Activated naive CD4-positive, alpha-beta T cell treated with anti-CD3 and anti-CD28 coated beads, Interleukin-2, amount 10 ng/mL, durations not matched to agents 7 days and 5 days (primary cell): ENCODE data around the gene WDR91.
"Not testable (repeated sequence)": the region's sequence is repeated elsewhere in the genome, so short reads cannot be mapped to it uniquely, and the experiment has no call there.

Experiments
- CTCF ChIA-PET: fragments of 350-600 bp; sonication (Branson Sonifier 250); formaldehyde crosslinking; loops from one replicate; lab custom pipeline; 2021; ENCODE audit warnings: antibody characterized with exemption; lab: Charles Lee
- DNase-seq: peaks from one replicate; pipeline ENCODE4 v3.0.0-alpha.2; 2020
- H3K27ac Mint-ChIP-seq: one replicate; pipeline ENCODE4 v1.8.0; 2021; ENCODE audit warnings: mild to moderate bottlenecking, moderate library complexity, mixed read lengths
- H3K27me3 Mint-ChIP-seq: one replicate; pipeline ENCODE4 v1.8.0; 2021; ENCODE audit warnings: mild to moderate bottlenecking, mixed read lengths
- H3K36me3 Mint-ChIP-seq: one replicate; pipeline ENCODE4 v1.8.0; 2021; ENCODE audit warnings: mixed read lengths
- H3K4me1 Mint-ChIP-seq: one replicate; pipeline ENCODE4 v1.8.0; 2021; ENCODE audit warnings: mixed read lengths
- H3K4me3 Mint-ChIP-seq: one replicate; pipeline ENCODE4 v1.8.0; 2021; ENCODE audit warnings: mild to moderate bottlenecking, moderate library complexity, mixed read lengths
- H3K9me3 Mint-ChIP-seq: one replicate; pipeline ENCODE4 v1.8.0; 2021; ENCODE audit warnings: mixed read lengths

The WDR91 gene

DNA sequence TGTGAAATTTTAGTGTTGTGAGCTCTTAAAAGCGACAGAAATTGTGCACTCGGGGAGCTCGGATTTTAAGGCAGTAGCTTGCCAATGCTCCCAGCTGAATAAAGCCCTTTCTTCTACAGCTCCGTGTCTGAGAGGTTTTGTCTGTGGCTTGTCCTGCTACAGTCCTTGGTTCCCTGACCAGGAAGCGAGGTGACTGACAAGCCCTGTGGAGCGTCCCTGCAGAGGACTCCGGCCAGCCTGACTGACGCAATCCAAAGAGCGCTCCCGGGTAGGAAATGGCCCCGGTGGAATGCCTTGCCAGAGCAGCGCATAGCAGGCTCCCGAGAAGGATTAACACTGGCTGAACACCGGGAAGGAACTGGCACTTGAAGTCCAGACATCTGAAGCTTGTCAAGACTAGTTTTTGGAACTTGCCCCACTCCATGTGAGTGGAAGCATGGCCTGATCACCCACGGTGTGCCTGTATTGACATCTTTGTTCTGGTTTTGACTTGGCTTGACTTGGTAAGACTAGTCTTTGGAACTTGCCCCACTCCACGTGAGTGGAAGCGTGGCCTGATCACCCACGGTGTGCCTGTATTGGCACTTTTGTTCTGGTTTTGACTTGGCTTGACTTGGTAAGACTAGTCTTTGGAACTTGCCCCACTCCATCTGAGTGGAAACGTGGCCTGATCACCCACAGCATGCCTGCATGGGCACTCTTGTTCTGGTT is 39.6 kb downstream of the WDR91 start:
- H3K36me3 Mint-ChIP-seq = peaks cover 30% of the 10 kb centered on the region
- peak overlapping the region; percentile 92 for H3K27ac Mint-ChIP-seq
- H3K4me1 Mint-ChIP-seq = peaks cover 45% of the 10 kb centered on the region
- DNase-seq, H3K9me3 Mint-ChIP-seq, H3K27me3 Mint-ChIP-seq: not testable (repeated sequence)
- CTCF ChIA-PET = interaction anchor here (0.6 to 5.6 kb wide), 11 partner anchors 8 to 539 kb away, joined by 3 to 59 read pairs (median 4); partner anchors contain the start of genes AGBL3 and TMEM140
- H3K4me3 Mint-ChIP-seq = peak overlapping the region; percentile 78

DNA sequence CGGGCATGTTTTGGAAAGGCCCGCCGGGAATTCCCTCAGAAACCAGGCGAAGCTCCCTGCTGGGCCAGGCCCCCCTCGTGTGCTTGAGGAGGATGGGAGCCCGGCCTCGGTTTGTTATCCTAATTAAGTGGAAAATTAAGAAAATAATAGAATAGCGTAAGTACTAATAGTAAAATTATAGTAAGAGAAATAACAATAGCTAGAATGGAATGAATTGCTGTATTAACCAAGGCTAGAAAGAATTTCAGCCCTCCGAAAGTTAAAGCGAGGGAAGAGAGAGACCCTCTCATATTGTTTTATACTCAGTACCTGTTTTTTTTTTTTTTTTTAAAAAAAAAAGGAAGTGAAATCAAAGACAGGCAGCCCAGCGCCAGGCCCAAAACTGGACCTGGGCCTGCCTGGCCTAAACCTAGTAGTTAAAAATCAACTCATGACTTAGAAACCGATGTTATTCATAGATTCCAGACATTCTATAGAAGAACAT is 40.3 kb downstream of the WDR91 start:
- CTCF ChIA-PET = interaction anchor here (0.6 to 5.6 kb wide), 11 partner anchors 9 to 538 kb away, joined by 3 to 59 read pairs (median 4); partner anchors contain the start of genes AGBL3 and TMEM140
- Mint-ChIP-seq H3K4me1 (peaks cover 49% of the 10 kb centered on the region), H3K27ac (peak overlapping the region; percentile 92), H3K36me3 (peaks cover 37% of the 10 kb centered on the region), H3K4me3 (peak overlapping the region; percentile 78)
- H3K9me3 Mint-ChIP-seq, H3K27me3 Mint-ChIP-seq, DNase-seq: not testable (repeated sequence)

DNA sequence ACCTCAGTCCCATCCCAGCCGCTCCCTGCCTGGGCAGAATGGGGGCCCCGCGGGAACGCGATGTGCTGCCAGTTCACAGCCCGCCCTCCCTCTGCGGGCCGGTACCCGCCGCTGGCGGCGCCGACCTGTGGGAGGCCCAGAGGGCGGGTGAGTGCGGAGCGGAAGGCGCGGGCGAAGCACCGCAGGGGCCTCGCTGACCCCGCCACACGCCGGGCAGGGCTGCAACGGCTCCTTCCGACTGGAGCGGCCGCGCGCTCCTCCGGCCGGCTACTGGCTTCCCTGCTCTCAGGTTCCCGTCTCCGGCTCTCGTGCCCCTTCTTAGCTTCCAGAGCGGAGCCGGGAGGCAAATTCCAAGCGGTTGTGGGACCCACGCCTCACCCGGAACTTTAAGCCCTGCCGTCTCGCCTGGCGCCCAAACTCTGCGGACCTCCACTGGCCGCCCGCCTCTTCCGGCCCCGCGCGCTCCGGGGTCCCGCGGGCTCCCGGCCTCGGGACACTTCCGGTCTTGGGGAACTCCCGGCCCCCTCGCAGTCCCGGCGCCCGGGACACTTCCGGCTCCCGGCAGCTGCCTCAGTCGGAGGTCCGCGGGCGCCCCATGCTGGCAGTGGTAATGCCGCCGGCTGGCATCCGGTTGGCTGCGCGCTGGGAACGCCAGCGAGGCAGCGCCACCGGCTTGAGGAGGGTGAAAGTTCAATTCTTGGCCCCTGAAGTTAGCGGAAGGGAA is 40.9 kb downstream of the WDR91 start, which contains the start of gene CYREN:
CYREN (minus strand) TSS at position 434 of the 724 bp plus-strand sequence. CDS start 1,785 bp downstream, outside the sequence.
- H3K4me3 Mint-ChIP-seq = peak within 1 kb of the TSS; percentile 89
- peak; percentile 94 for DNase-seq
- H3K36me3 Mint-ChIP-seq = peaks cover 43% of the 10 kb centered on the region
- H3K27me3 Mint-ChIP-seq = no peaks in the 10 kb centered on the region
- CTCF ChIA-PET = interaction anchor here (0.7 to 5.6 kb wide), 11 partner anchors 10 to 537 kb away, joined by 3 to 59 read pairs (median 6); partner anchors contain the start of genes AGBL3 and TMEM140
- no peaks in the 10 kb centered on the region for H3K9me3 Mint-ChIP-seq
- H3K27ac Mint-ChIP-seq = peak within 1 kb of the TSS; percentile 94
- H3K4me1 Mint-ChIP-seq = peaks cover 52% of the 10 kb centered on the region

DNA sequence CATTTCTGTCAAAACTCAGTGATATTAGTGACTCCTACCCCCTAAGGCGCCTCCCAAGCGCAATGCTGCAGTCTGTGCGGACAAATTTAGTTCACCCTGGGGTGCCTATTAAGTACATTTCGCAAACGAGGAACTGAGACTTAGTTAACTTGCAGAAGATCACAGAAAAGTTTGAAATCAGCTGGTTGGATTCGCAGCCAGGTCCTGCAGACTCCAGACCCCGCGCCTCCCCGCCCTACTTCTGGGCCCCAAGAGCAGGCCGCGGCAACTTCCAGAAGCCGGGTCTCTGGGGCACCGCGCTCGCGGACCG is 41.4 kb downstream of the WDR91 start:
- Mint-ChIP-seq H3K36me3 (peaks cover 48% of the 10 kb centered on the region), H3K27ac (peak overlapping the region; percentile 94), H3K27me3 (no peaks in the 10 kb centered on the region), H3K4me3 (peak overlapping the region; percentile 89), H3K4me1 (peaks cover 52% of the 10 kb centered on the region), H3K9me3 (no peaks in the 10 kb centered on the region)
- CTCF ChIA-PET = interaction anchor here (0.7 to 5.6 kb wide), 7 partner anchors 11 to 537 kb away, joined by 3 to 59 read pairs (median 8); partner anchors contain the start of genes AGBL3 and TMEM140
- DNase-seq = no peak

GRCh38 chr7:135169141-135169963 is 42.0 kb downstream of the WDR91 start:
- H3K4me1 Mint-ChIP-seq = peaks cover 52% of the 10 kb centered on the region
- H3K27ac Mint-ChIP-seq = peak overlapping the region; percentile 94
- no peaks in the 10 kb centered on the region for H3K27me3 Mint-ChIP-seq
- peaks cover 53% of the 10 kb centered on the region for H3K36me3 Mint-ChIP-seq
- CTCF ChIA-PET = interaction anchor here (0.6 to 5.6 kb wide), 5 partner anchors 11 to 507 kb away, joined by 3 to 59 read pairs (median 25); partner anchors contain the start of genes AGBL3 and TMEM140
- H3K4me3 Mint-ChIP-seq = peak overlapping the region; percentile 89
- H3K9me3 Mint-ChIP-seq = no peaks in the 10 kb centered on the region
- DNase-seq = peak; percentile 69

DNA sequence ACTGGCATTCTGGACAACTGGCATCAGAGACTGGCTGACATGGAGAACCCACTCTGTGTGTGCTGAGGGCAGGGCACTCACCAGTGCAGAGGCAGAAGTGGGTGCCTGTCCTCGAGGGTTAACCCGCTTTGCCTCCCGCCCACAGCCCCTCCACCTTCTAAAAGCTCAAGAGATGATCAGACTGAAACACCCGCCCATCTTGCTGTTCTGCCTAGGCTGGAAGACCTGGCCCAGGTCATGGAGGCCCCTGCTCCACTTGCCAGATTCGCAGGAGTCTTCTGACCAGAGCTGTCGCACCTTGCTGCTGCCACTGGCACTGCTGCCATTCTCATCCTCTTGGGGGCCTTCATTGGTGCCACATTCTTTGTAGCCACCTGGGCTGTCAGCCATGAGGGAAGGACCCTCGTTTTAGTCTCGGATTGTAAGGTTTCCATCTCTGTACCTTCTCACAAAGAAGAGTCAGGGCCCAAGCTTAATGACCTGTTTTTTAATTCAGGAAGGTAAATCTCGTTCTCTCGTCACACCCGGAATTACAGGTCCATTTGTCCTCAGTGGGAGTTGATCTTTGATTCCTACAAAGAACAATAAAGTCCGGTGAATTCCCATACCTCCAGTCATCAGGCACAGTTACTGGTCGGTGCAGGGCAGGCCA is 42.7 kb downstream of the WDR91 start:
- H3K4me3 Mint-ChIP-seq = peak overlapping the region; percentile 89
- no peaks in the 10 kb centered on the region for H3K27me3 Mint-ChIP-seq
- H3K9me3 Mint-ChIP-seq = peaks cover 1% of the 10 kb centered on the region
- peaks cover 60% of the 10 kb centered on the region for H3K36me3 Mint-ChIP-seq
- peak overlapping the region; percentile 94 for H3K27ac Mint-ChIP-seq
- CTCF ChIA-PET = interaction anchor here (0.6 to 5.6 kb wide), 4 partner anchors 10 to 273 kb away, joined by 3 to 59 read pairs (median 30); partner anchors contain the start of genes AGBL3 and TMEM140
- H3K4me1 Mint-ChIP-seq = peaks cover 57% of the 10 kb centered on the region
- no peak for DNase-seq

GRCh38 chr7:135168001-135168400 is 43.3 kb downstream of the WDR91 start:
- Mint-ChIP-seq H3K36me3 (peaks cover 60% of the 10 kb centered on the region), H3K9me3 (peaks cover 2% of the 10 kb centered on the region), H3K27me3 (no peaks in the 10 kb centered on the region), H3K27ac (peak overlapping the region; percentile 62), H3K4me1 (peaks cover 57% of the 10 kb centered on the region), H3K4me3 (peak overlapping the region; percentile 2)
- CTCF ChIA-PET = interaction anchor here (5.3 to 5.6 kb wide), 2 partner anchors 19 to 181 kb away, joined by 36 to 59 read pairs; partner anchors contain the start of genes AGBL3 and TMEM140
- peak; percentile 35 for DNase-seq

DNA sequence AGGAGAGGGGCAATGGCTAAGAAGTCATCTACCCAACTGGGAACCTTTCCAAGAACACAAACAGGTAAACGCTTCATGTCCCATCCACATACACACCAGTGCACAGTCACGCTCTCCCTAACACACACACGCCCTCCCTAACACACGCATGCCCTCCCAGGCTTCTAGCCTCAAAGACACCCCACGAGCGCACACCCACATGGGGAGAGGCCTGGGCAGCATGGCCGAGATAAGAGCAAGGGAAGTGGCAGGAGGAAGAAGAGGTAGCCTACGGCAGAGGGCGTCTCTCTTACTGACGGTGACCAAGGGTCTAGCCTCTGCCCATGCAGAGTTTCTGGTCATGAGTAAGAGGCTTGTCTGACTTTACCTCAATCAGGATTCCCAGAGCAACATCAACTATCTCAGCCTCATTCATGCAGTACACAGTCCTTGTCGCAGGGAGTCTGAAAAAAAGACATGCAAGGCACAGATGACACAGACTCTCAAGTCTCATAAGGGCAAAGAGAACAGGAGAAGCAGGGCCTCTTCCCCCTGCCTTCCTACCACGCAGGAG is 43.9 kb downstream of the WDR91 start:
- no peak for DNase-seq
- H3K4me1 Mint-ChIP-seq = peaks cover 57% of the 10 kb centered on the region

DNA sequence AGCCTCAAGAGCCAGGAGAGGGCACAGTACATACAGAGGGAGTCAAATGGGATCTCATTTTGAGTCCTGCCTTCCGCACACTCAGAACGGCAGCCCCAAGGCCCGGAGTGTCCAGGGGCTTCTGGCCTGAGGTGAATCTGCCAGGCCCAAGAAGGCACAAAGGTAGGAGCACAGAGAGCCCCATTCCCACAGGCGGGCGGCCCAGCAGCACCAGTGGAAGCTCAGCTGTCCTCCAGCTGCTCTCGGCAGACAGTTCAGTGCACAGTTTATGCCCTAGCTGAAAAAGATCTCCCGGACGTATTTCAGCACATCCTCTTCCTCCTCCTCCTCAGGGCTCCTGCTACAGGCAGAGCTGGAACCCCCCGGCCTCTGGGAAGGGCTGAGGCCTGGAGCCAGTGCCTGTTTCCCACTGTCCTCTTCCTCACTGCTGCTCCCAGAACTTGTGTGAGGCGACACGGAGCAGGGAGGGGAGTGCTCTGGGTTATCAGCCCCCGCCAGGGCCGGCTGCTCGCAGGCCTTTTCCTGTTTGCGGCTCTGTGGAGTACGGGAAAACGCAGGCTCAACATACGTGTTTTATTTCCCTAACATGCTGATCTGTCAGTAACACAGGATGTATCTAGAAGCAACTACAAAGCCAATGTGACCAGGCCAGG is 44.9 kb downstream of the WDR91 start:
- Mint-ChIP-seq H3K27ac (peak overlapping the region; percentile 59), H3K4me1 (peaks cover 55% of the 10 kb centered on the region), H3K27me3 (no peaks in the 10 kb centered on the region), H3K36me3 (peaks cover 76% of the 10 kb centered on the region), H3K9me3 (peaks cover 16% of the 10 kb centered on the region), H3K4me3 (no peak overlapping the region)
- DNase-seq = no peak
- CTCF ChIA-PET = interaction anchor here (5.3 to 5.6 kb wide), 2 partner anchors 17 to 180 kb away, joined by 36 to 59 read pairs; partner anchors contain the start of genes AGBL3 and TMEM140

More for the DNA sequence above, 43.9 kb downstream of the WDR91 start:
- H3K36me3 Mint-ChIP-seq = peaks cover 66% of the 10 kb centered on the region
- no peaks in the 10 kb centered on the region for H3K27me3 Mint-ChIP-seq
- H3K9me3 Mint-ChIP-seq = peaks cover 8% of the 10 kb centered on the region
- H3K27ac Mint-ChIP-seq = peak overlapping the region; percentile 54
- CTCF ChIA-PET = interaction anchor here (5.3 to 5.6 kb wide), 2 partner anchors 18 to 181 kb away, joined by 36 to 59 read pairs; partner anchors contain the start of genes AGBL3 and TMEM140
- no peak overlapping the region for H3K4me3 Mint-ChIP-seq

DNA sequence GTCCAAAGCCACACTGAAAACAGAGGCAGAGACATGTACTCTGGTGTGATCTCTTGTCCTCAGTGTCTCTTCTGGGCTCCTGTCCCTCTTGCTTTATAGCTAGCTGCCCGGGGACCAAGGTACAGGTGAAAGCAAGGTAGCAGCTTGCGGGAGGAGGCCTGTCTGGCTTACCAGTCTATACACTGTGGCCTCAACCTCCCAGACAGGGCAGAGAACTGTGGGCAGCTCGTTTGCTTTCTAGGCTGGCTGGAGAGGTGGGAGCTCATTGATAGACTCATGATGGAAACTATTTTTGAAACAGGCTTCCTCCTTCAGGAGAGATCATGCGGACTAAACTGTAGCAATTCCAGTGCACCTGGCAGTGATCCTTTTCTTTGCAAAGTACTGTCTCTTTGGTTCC is 45.5 kb downstream of the WDR91 start:
- Mint-ChIP-seq H3K36me3 (peaks cover 82% of the 10 kb centered on the region), H3K4me3 (no peak overlapping the region), H3K4me1 (peaks cover 58% of the 10 kb centered on the region), H3K27me3 (no peaks in the 10 kb centered on the region), H3K27ac (no peak overlapping the region), H3K9me3 (peaks cover 19% of the 10 kb centered on the region)
- CTCF ChIA-PET = no interaction called here
- no peak for DNase-seq

- Mint-ChIP-seq H3K4me3 (no peak overlapping the region), H3K4me1 (peaks cover 65% of the 10 kb centered on the region), H3K9me3 (peaks cover 20% of the 10 kb centered on the region), H3K27ac (peak overlapping the region; percentile 33), H3K27me3 (no peaks in the 10 kb centered on the region), H3K36me3 (peaks cover 90% of the 10 kb centered on the region)
- CTCF ChIA-PET = interaction anchor here (1.6 to 1.8 kb wide), 2 partner anchors 17 to 178 kb away, joined by 4 to 7 read pairs; partner anchors contain the start of genes AGBL3 and TMEM140
- no peak for DNase-seq
Observed at GRCh38 chr7:135164357-135165061, 46.8 kb downstream of the WDR91 start.
